GM23338 (cell line): ENCODE data around the gene KAT2B. TPM values are rescaled to one million over a fixed set of nuclear protein-coding genes. Genes with fewer than 3 reads are reported as not detected.

ENCODE experiments used
- ATAC-seq: fragments of 200-7000 bp; cut with Tn5 transposase; 3 replicates; pipeline ENCODE4 v1.9.1; 2020
- DNase-seq: peaks from one replicate; pipeline ENCODE4 v3.0.0-alpha.2; 2015; ENCODE audit warnings: low spot score
- H2AFZ ChIP-seq: fragments of 200-600 bp; sonication (generic); 2 replicates; pipeline ENCODE4 v1.8.0; 2016; ENCODE audit warnings: antibody characterized with exemption, mild to moderate bottlenecking, moderate library complexity
- H3F3A ChIP-seq: fragments of 200-600 bp; sonication (generic); replicated peaks from 2 replicates; pipeline ENCODE4 v1.8.0; 2017; ENCODE audit warnings: antibody characterized with exemption, mixed run types, low read depth
- H3K27ac ChIP-seq: fragments of 200-600 bp; sonication (generic); 2 replicates; pipeline ENCODE4 v1.6.1; 2016; ENCODE audit warnings: low read depth
- H3K27me3 ChIP-seq: fragments of 200-600 bp; sonication (generic); 2 replicates; pipeline ENCODE4 v1.8.0; 2016; ENCODE audit warnings: mild to moderate bottlenecking, mixed run types, moderate library complexity; ENCODE audit not compliant: insufficient read depth
- H3K36me3 ChIP-seq: fragments of 200-600 bp; sonication (generic); 2 replicates; pipeline ENCODE4 v1.8.0; 2016; ENCODE audit warnings: mild to moderate bottlenecking; ENCODE audit not compliant: insufficient read depth
- H3K4me1 ChIP-seq: fragments of 200-600 bp; sonication (generic); 2 replicates; pipeline ENCODE4 v1.8.0; 2016; ENCODE audit warnings: mild to moderate bottlenecking, moderate library complexity; ENCODE audit not compliant: insufficient read depth
- H3K4me2 ChIP-seq: fragments of 200-600 bp; sonication (generic); 2 replicates; pipeline ENCODE4 v1.7.1; 2017; ENCODE audit warnings: mixed run types
- H3K4me3 ChIP-seq: fragments of 200-600 bp; sonication (generic); 2 replicates; pipeline ENCODE4 v1.6.1; 2016; ENCODE audit warnings: mixed run types
- H3K79me2 ChIP-seq: fragments of 200-600 bp; sonication (generic); replicated peaks from 2 replicates; pipeline ENCODE4 v1.8.0; 2017; ENCODE audit warnings: mild to moderate bottlenecking; ENCODE audit not compliant: insufficient read depth
- H3K9me2 ChIP-seq: fragments of 200-600 bp; sonication (generic); 2 replicates; pipeline ENCODE4 v1.8.0; 2017; ENCODE audit not compliant: insufficient read depth
- H4K20me1 ChIP-seq: fragments of 200-600 bp; sonication (generic); replicated peaks from 2 replicates; pipeline ENCODE4 v1.8.0; 2017; ENCODE audit warnings: mild to moderate bottlenecking; ENCODE audit not compliant: insufficient read depth
- H3K27ac Mint-ChIP-seq: 2 replicates; pipeline ENCODE4 v1.8.0; 2020; ENCODE audit warnings: inconsistent platforms, mild to moderate bottlenecking, moderate library complexity, mixed read lengths
- H3K27me3 Mint-ChIP-seq: 3 replicates; pipeline ENCODE4 v1.8.0; 2022; ENCODE audit warnings: low read depth, mild to moderate bottlenecking, moderate library complexity, mixed read lengths, inconsistent platforms; ENCODE audit not compliant: insufficient read depth, poor library complexity
- H3K36me3 Mint-ChIP-seq: 3 replicates; pipeline ENCODE4 v1.8.0; 2021; ENCODE audit warnings: low read depth, mild to moderate bottlenecking, inconsistent platforms, moderate library complexity, mixed read lengths
- H3K4me1 Mint-ChIP-seq: 3 replicates; pipeline ENCODE4 v1.8.0; 2020; ENCODE audit warnings: mild to moderate bottlenecking, inconsistent platforms, mixed read lengths
- H3K4me3 Mint-ChIP-seq: 3 replicates; pipeline ENCODE4 v1.8.0; 2021; ENCODE audit warnings: moderate library complexity, mild to moderate bottlenecking, inconsistent platforms, mixed read lengths
- H3K9me3 Mint-ChIP-seq: 3 replicates; pipeline ENCODE4 v1.8.0; 2020; ENCODE audit warnings: moderate library complexity, mild to moderate bottlenecking, inconsistent platforms, mixed read lengths
- CREB1 ChIP-seq: fragments of 250-450 bp; sonication (Bioruptor Pico); IDR thresholded peaks from 2 replicates; pipeline ENCODE4 v1.5.0; 2020; ENCODE audit warnings: low read depth, mild to moderate bottlenecking, moderate library complexity
- CTCF ChIP-seq, 2 experiments: fragments of 200-600 bp in 1 of 2; sonication (generic) in 1 of 2; conservative IDR thresholded peaks; 2 replicates each; pipeline versions ENCODE4 v1.5.1 to v1.6.1; 2016 to 2017; ENCODE audit warnings: antibody characterized with exemption in 2 of 2, low read depth in 2 of 2, mild to moderate bottlenecking in 2 of 2, moderate library complexity in 1 of 2
- ETS1 ChIP-seq: IDR thresholded peaks from 2 replicates; pipeline ENCODE4 v1.6.1; 2016; ENCODE audit warnings: antibody characterized with exemption
- EZH2 ChIP-seq: fragments of 200-600 bp; sonication (generic); IDR thresholded peaks from one replicate; pipeline ENCODE4 v1.8.0; 2017; ENCODE audit warnings: antibody characterized with exemption, mild to moderate bottlenecking, low read depth; ENCODE audit not compliant: unreplicated experiment
- EZH2phosphoT487 ChIP-seq: fragments of 200-600 bp; sonication (generic); IDR thresholded peaks from one replicate; pipeline ENCODE4 v1.8.1; 2018; ENCODE audit warnings: antibody characterized with exemption; ENCODE audit not compliant: unreplicated experiment
- JUNB ChIP-seq: IDR thresholded peaks from one replicate; pipeline ENCODE4 v1.6.1; 2016; ENCODE audit warnings: antibody characterized with exemption; ENCODE audit not compliant: unreplicated experiment
- NANOG ChIP-seq: IDR thresholded peaks from 2 replicates; pipeline ENCODE4 v1.6.1; 2016; ENCODE audit warnings: antibody characterized with exemption, borderline replicate concordance
- POLR2AphosphoS5 ChIP-seq: IDR thresholded peaks from 2 replicates; pipeline ENCODE4 v1.6.1; 2016; ENCODE audit warnings: antibody characterized with exemption, low read depth
- STAT1 ChIP-seq: IDR thresholded peaks from one replicate; pipeline ENCODE4 v1.6.1; 2016; ENCODE audit warnings: antibody characterized with exemption; ENCODE audit not compliant: unreplicated experiment
- ZNF114 ChIP-seq: fragments of 250-450 bp; sonication (Bioruptor Pico); IDR thresholded peaks from 2 replicates; pipeline ENCODE4 v1.5.0; 2020; ENCODE audit warnings: mild to moderate bottlenecking, moderate library complexity
- ZNF331 ChIP-seq: fragments of 250-450 bp; sonication (Bioruptor Pico); IDR thresholded peaks from 2 replicates; pipeline ENCODE4 v1.5.0; 2020; ENCODE audit warnings: low read depth, mild to moderate bottlenecking, moderate library complexity
- ZNF462 ChIP-seq: fragments of 250-450 bp; sonication (Bioruptor Pico); IDR thresholded peaks from 2 replicates; pipeline ENCODE4 v1.5.0; 2020; ENCODE audit warnings: mild to moderate bottlenecking, moderate library complexity
- polyA plus RNA-seq: library from polyadenylated mRNA; unstranded; fragments of >200 nt; fragmentation: Nextera tagmentation; extraction: Ambion mirVana; gene quantifications from 2 replicates; pipeline ENCODE4 v1.2.1, GENCODE V29; 2016
- total RNA-seq: library from RNA; depleted of rRNA; stranded (reverse); fragments of >200 nt; shearing (Covaris generic); gene quantifications from 2 replicates; pipeline ENCODE4 v1.2.3, GENCODE V29; 2014
- TF ChIP-seq, protein P1 (sequence below): IDR thresholded peaks from one replicate; pipeline ENCODE4 v1.6.1; 2018; ENCODE audit warnings: antibody characterized with exemption; ENCODE audit not compliant: unreplicated experiment

The KAT2B gene
- total and polyA plus RNA-seq, 2 experiments from 2014 or later: 1.3 to 4.4 TPM

- Histone ChIP-seq H2AFZ (no peak overlapping the region), H3K9me2 (no peaks in the 10 kb centered on the region), H4K20me1 (no peaks in the 10 kb centered on the region), H3K79me2 (no peaks in the 10 kb centered on the region), H3K36me3 (no peaks in the 10 kb centered on the region), H3K4me1 (no peaks in the 10 kb centered on the region; the same call in 1 of the 2 replicates), H3K4me2 (no peak overlapping the region), H3K4me3 (no peak overlapping the region), H3K27ac (no peak overlapping the region), H3K27me3 (no peaks in the 10 kb centered on the region), H3F3A (no peaks in the 10 kb centered on the region)
- Mint-ChIP-seq H3K4me3 (no peak overlapping the region), H3K4me1 (peaks cover 10% of the 10 kb centered on the region), H3K9me3 (no peaks in the 10 kb centered on the region), H3K36me3 (no peaks in the 10 kb centered on the region), H3K27ac (no peak overlapping the region), H3K27me3 (no peaks in the 10 kb centered on the region)
- TF ChIP-seq ZNF331 (no peak), NANOG (no peak), JUNB (no peak), CREB1 (no peak), ZNF462 (CRISPR knock-in tag) (no peak), CTCF (conservative IDR thresholded peaks at IDR 0.05; ENCODE audit: low read depth in 2 of 2) (no peak), ETS1 (no peak), ZNF114 (no peak), STAT1 (no peak), POLR2AphosphoS5 (no peak), EZH2phosphoT487 (no peak), EZH2 (no peak)
- TF ChIP-seq, protein P1, sequence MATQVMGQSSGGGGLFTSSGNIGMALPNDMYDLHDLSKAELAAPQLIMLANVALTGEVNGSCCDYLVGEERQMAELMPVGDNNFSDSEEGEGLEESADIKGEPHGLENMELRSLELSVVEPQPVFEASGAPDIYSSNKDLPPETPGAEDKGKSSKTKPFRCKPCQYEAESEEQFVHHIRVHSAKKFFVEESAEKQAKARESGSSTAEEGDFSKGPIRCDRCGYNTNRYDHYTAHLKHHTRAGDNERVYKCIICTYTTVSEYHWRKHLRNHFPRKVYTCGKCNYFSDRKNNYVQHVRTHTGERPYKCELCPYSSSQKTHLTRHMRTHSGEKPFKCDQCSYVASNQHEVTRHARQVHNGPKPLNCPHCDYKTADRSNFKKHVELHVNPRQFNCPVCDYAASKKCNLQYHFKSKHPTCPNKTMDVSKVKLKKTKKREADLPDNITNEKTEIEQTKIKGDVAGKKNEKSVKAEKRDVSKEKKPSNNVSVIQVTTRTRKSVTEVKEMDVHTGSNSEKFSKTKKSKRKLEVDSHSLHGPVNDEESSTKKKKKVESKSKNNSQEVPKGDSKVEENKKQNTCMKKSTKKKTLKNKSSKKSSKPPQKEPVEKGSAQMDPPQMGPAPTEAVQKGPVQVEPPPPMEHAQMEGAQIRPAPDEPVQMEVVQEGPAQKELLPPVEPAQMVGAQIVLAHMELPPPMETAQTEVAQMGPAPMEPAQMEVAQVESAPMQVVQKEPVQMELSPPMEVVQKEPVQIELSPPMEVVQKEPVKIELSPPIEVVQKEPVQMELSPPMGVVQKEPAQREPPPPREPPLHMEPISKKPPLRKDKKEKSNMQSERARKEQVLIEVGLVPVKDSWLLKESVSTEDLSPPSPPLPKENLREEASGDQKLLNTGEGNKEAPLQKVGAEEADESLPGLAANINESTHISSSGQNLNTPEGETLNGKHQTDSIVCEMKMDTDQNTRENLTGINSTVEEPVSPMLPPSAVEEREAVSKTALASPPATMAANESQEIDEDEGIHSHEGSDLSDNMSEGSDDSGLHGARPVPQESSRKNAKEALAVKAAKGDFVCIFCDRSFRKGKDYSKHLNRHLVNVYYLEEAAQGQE: no peak
- DNase-seq (no peak), ATAC-seq (no peak)
Measured at GRCh38 chr3:20146301-20146700, 106.1 kb downstream of the KAT2B start.
